GM20000 (cell line): Measurements from ENCODE around the gene DPH3.

Source experiments
- DNase-seq: peaks from one replicate; pipeline ENCODE4 v3.0.0; 2012; ENCODE audit warnings: low spot score
- CTCF ChIP-seq: IDR thresholded peaks from 2 replicates; pipeline ENCODE4 v1.5.1; 2012; ENCODE audit warnings: mild to moderate bottlenecking, control low read depth; ENCODE audit errors: extremely low read depth, missing control alignments

DPH3 gene

GRCh38 chr3:16241225-16241624 is 23.5 kb downstream of the DPH3 start:
- TF ChIP-seq CTCF = no peak
- DNase-seq = no peak

- DNase-seq = no peak
Observed at GRCh38 chr3:16240229-16241023, 24.3 kb downstream of the DPH3 start.

GRCh38 chr3:16239780-16240179 is 25.0 kb downstream of the DPH3 start:
- no peak for DNase-seq
- TF ChIP-seq CTCF = no peak

More at GRCh38 chr3:16240229-16241023, 24.3 kb downstream of the DPH3 start:
- no peak for TF ChIP-seq CTCF

GRCh38 chr3:16239086-16239770 is 25.5 kb downstream of the DPH3 start:
- no peak for DNase-seq
- TF ChIP-seq CTCF = no peak

GRCh38 chr3:16236856-16237393 is 27.8 kb downstream of the DPH3 start:
- no peak for TF ChIP-seq CTCF
- no peak for DNase-seq

GRCh38 chr3:16236030-16236639 is 28.6 kb downstream of the DPH3 start:
- no peak for DNase-seq
- TF ChIP-seq CTCF = no peak

- DNase-seq = no peak
- no peak for TF ChIP-seq CTCF
Observed at GRCh38 chr3:16234281-16234680, 30.5 kb downstream of the DPH3 start.
